SH-SY5Y (cell line): ENCODE results near the gene CYBRD1.

Experiments used
- GATA2 ChIP-seq: IDR thresholded peaks from 2 replicates; pipeline ENCODE4 v1.6.1; 2011; ENCODE audit warnings: mild to moderate bottlenecking, low read depth, low read length
- GATA3 ChIP-seq: IDR thresholded peaks from 2 replicates; pipeline ENCODE4 v1.6.1; 2011; ENCODE audit warnings: low read depth, mild to moderate bottlenecking, low read length, moderate library complexity

- TF ChIP-seq GATA3 (no peak), GATA2 (no peak)
Observed at GRCh38 chr2:171553858-171554257, 31.6 kb downstream of the CYBRD1 start.
